Natural killer cell (primary cell): Measurements from ENCODE around the gene CPNE6. TPM values are rescaled to one million over a fixed set of nuclear protein-coding genes. Genes with fewer than 3 reads are reported as not detected.

Experiments used
- ATAC-seq, 3 donors: fragments of 150-1000 bp in 2 of 3; fragments of 200-7000 bp in 1 of 3; cut with Tn5 transposase; 1 replicate in 1 of 3; 2 replicates in 2 of 3; pipeline ENCODE4 v1.10.0; 2021; ENCODE audit warnings: mild to moderate bottlenecking in 2 of 3, moderate library complexity in 2 of 3
- DNase-seq, 2 donors: peaks; one replicate each; pipeline versions ENCODE4 v3.0.0 to v3.0.0-alpha.2; 2013 to 2021; ENCODE audit warnings: mixed read lengths in 1 of 2
- H3K27ac ChIP-seq: one replicate; pipeline ENCODE4 v1.5.1; 2013; ENCODE audit warnings: mild to moderate bottlenecking, low read length
- H3K27me3 ChIP-seq: one replicate; pipeline ENCODE4 v1.6.1; 2013; ENCODE audit warnings: low read length; ENCODE audit not compliant: control insufficient read depth, insufficient read depth
- H3K36me3 ChIP-seq: one replicate; pipeline ENCODE4 v1.6.1; 2013; ENCODE audit warnings: low read length; ENCODE audit not compliant: control insufficient read depth, insufficient read depth
- H3K4me1 ChIP-seq: one replicate; pipeline ENCODE4 v1.6.1; 2013; ENCODE audit warnings: low read length; ENCODE audit not compliant: control insufficient read depth, insufficient read depth
- H3K4me3 ChIP-seq: one replicate; pipeline ENCODE4 v1.5.1; 2013; ENCODE audit warnings: low read length
- H3K9me3 ChIP-seq: one replicate; pipeline ENCODE4 v1.6.1; 2013; ENCODE audit warnings: low read length; ENCODE audit not compliant: control insufficient read depth, insufficient read depth
- H3K27ac Mint-ChIP-seq, 2 donors: one replicate each; pipeline ENCODE4 v1.8.0; 2022; ENCODE audit warnings: mild to moderate bottlenecking in 2 of 2, mixed read lengths in 2 of 2, moderate library complexity in 1 of 2
- H3K27me3 Mint-ChIP-seq, 2 donors: one replicate each; pipeline ENCODE4 v1.8.0; 2022; ENCODE audit warnings: low read depth in 2 of 2, mixed read lengths in 2 of 2
- H3K36me3 Mint-ChIP-seq: one replicate; pipeline ENCODE4 v1.8.0; 2022; ENCODE audit warnings: mixed read lengths
- H3K4me1 Mint-ChIP-seq, 2 donors: one replicate each; pipeline ENCODE4 v1.8.0; 2022; ENCODE audit warnings: mixed read lengths in 2 of 2
- H3K4me3 Mint-ChIP-seq: one replicate; pipeline ENCODE4 v1.8.0; 2022; ENCODE audit warnings: mild to moderate bottlenecking, moderate library complexity, mixed read lengths
- H3K9me3 Mint-ChIP-seq, 2 donors: one replicate each; pipeline ENCODE4 v1.8.0; 2022; ENCODE audit warnings: mixed read lengths in 2 of 2
- CTCF ChIP-seq: fragments of 200-600 bp; IDR thresholded peaks from one replicate; pipeline ENCODE4 v1.8.0; 2022; ENCODE audit warnings: antibody characterized with exemption
- WGBS: methylation state at CpG from one replicate; pipeline ENCODE4 v1.1.7; 2013; ENCODE audit warnings: missing lambda C conversion rate; ENCODE audit not compliant: insufficient coverage; 5-methylcytosine and 5-hydroxymethylcytosine counted together
- intact Hi-C: fragments of 100-400 bp; cut with micrococcal nuclease; formaldehyde crosslinking; loops from one replicate; pipeline ENCODE4 v1.14.2; 2022
- total RNA-seq, 4 donors: library from RNA; stranded (reverse); fragments of 120-200 nt in 1 of 4; gene quantifications; one replicate each; pipeline versions ENCODE4 v1.2.3 to v1.2.4, GENCODE V29; 2013 to 2022

Gene CPNE6
- total RNA-seq, 3 donors from 2014 or later (not counting 1 experiment from before 2014, with no cell fraction given) = not detected

GRCh38 chr14:24072881-24073877, 1.8 kb downstream of the CPNE6 start:
- H3K4me3 ChIP-seq = no peak overlapping the region
- ATAC-seq (no peak), DNase-seq (no peak)
- no peaks in the 10 kb centered on the region for H3K36me3 ChIP-seq
- no peak for TF ChIP-seq CTCF
- Mint-ChIP-seq H3K4me3 (no peak overlapping the region), H3K27ac (no peak overlapping the region), H3K9me3 (no peaks in the 10 kb centered on the region), H3K36me3 (no peaks in the 10 kb centered on the region), H3K27me3 (peaks cover 0 to 7% of the 10 kb centered on the region in 2 donors), H3K4me1 (no peaks in the 10 kb centered on the region)
- intact Hi-C loops = no loop called here
- H3K27me3 ChIP-seq = no peaks in the 10 kb centered on the region
- no peak overlapping the region for H3K27ac ChIP-seq
- peaks cover 4% of the 10 kb centered on the region for H3K4me1 ChIP-seq
- 92% methylated on average over 24 of the region's 26 CpGs for WGBS
- H3K9me3 ChIP-seq = no peaks in the 10 kb centered on the region

- no peak for DNase-seq
- intact Hi-C loops = no loop called here
- Histone ChIP-seq H3K27me3 (no peaks in the 10 kb centered on the region), H3K4me3 (no peak overlapping the region), H3K9me3 (no peaks in the 10 kb centered on the region), H3K4me1 (peaks cover 4% of the 10 kb centered on the region), H3K27ac (no peak overlapping the region), H3K36me3 (no peaks in the 10 kb centered on the region)
- Mint-ChIP-seq H3K4me1 (no peaks in the 10 kb centered on the region), H3K27ac (no peak overlapping the region), H3K27me3 (peaks cover 0 to 7% of the 10 kb centered on the region in 2 donors), H3K9me3 (no peaks in the 10 kb centered on the region), H3K4me3 (no peak overlapping the region), H3K36me3 (no peaks in the 10 kb centered on the region)
- WGBS = 85% methylated on average over 10 of the region's 11 CpGs
- no peak for ATAC-seq
- TF ChIP-seq CTCF = no peak
These were observed 3.5 kb downstream of the CPNE6 start for GRCh38 chr14:24074625-24075484.

GRCh38 chr14:24075485-24076301, 4.3 kb downstream of the CPNE6 start:
- H3K9me3 ChIP-seq = no peaks in the 10 kb centered on the region
- peaks cover 9% of the 10 kb centered on the region for H3K4me1 ChIP-seq
- no peak overlapping the region for H3K4me3 Mint-ChIP-seq
- peaks cover 0 to 5% of the 10 kb centered on the region in 2 donors for H3K27me3 Mint-ChIP-seq
- H3K4me1 Mint-ChIP-seq = peaks cover 6 to 7% of the 10 kb centered on the region in 2 donors
- no peaks in the 10 kb centered on the region for H3K36me3 ChIP-seq
- ATAC-seq = no peak
- no peak for TF ChIP-seq CTCF
- no peaks in the 10 kb centered on the region for H3K27me3 ChIP-seq
- DNase-seq = no peak
- 72% methylated on average over 11 of the region's 11 CpGs for WGBS
- H3K27ac ChIP-seq = no peak overlapping the region
- no peaks in the 10 kb centered on the region for H3K36me3 Mint-ChIP-seq
- H3K4me3 ChIP-seq = no peak overlapping the region
- H3K9me3 Mint-ChIP-seq = no peaks in the 10 kb centered on the region
- intact Hi-C loops = no loop called here
- no peak overlapping the region for H3K27ac Mint-ChIP-seq
